GM12878 (cell line): ENCODE results near the gene HNRNPF. TPM values are rescaled to one million over a fixed set of nuclear protein-coding genes. Genes with fewer than 3 reads are reported as not detected.
A peak's percentile ranks its signal among the peaks of the same experiment; 100 is the strongest.

Experiments
- ATF7 ChIP-seq: fragments of 450-650 bp; IDR thresholded peaks from 2 replicates; pipeline ENCODE4 v1.6.1; 2016; ENCODE audit warnings: low read depth, mild to moderate bottlenecking
- GATAD2B ChIP-seq: fragments of 450-650 bp; conservative IDR thresholded peaks from 2 replicates; pipeline ENCODE4 v1.6.1; 2017; ENCODE audit warnings: low read depth, mild to moderate bottlenecking, moderate library complexity
- HDAC2 ChIP-seq: fragments of 200-600 bp; sonication (generic); IDR thresholded peaks from 2 replicates; pipeline ENCODE4 v1.6.1; 2017
- KAT2A ChIP-seq: conservative IDR thresholded peaks from 2 replicates; pipeline ENCODE4 v1.6.1; 2011; ENCODE audit warnings: low read depth, low read length; ENCODE audit not compliant: control insufficient read depth
- KLF5 ChIP-seq: fragments of 450-650 bp; IDR thresholded peaks from 2 replicates; pipeline ENCODE4 v1.6.1; 2014; ENCODE audit warnings: mild to moderate bottlenecking; ENCODE audit not compliant: partially characterized antibody
- MEF2A ChIP-seq: IDR thresholded peaks from 2 replicates; pipeline ENCODE4 v1.6.1; 2011; ENCODE audit warnings: low read depth, mild to moderate bottlenecking, low read length, moderate library complexity; ENCODE audit not compliant: insufficient read depth
- MTA2 ChIP-seq: fragments of 450-650 bp; IDR thresholded peaks from 2 replicates; pipeline ENCODE4 v1.6.1; 2016; ENCODE audit warnings: low read depth, mild to moderate bottlenecking, moderate library complexity
- MXI1 ChIP-seq: fragments of 150-350 bp; IDR thresholded peaks from 2 replicates; pipeline ENCODE4 v1.6.1; 2011; ENCODE audit warnings: low read depth, mild to moderate bottlenecking, inconsistent platforms, low read length, improper control_type of control experiment
- POU2F2 ChIP-seq: IDR thresholded peaks from 3 replicates; pipeline ENCODE4 v1.6.1; 2011; ENCODE audit warnings: low read depth, mild to moderate bottlenecking, low read length, borderline replicate concordance
- RB1 ChIP-seq: fragments of 450-650 bp; formaldehyde crosslinking; IDR thresholded peaks from 2 replicates; pipeline ENCODE4 v1.6.1; 2017; ENCODE audit warnings: mild to moderate bottlenecking, borderline replicate concordance
- SIX5 ChIP-seq: IDR thresholded peaks from 2 replicates; pipeline ENCODE4 v1.6.1; 2011; ENCODE audit warnings: mild to moderate bottlenecking, low read depth, low read length, moderate library complexity; ENCODE audit not compliant: severe bottlenecking
- SMC3 ChIP-seq: IDR thresholded peaks from 2 replicates; pipeline ENCODE4 v1.6.1; 2011; ENCODE audit warnings: low read length, improper control_type of control experiment, borderline replicate concordance
- SREBF1 ChIP-seq: IDR thresholded peaks from 2 replicates; pipeline ENCODE4 v1.6.1; 2012; ENCODE audit warnings: mild to moderate bottlenecking, low read length
- TAF1 ChIP-seq: IDR thresholded peaks from 2 replicates; pipeline ENCODE4 v1.6.1; 2011; ENCODE audit warnings: mild to moderate bottlenecking, low read depth, low read length, borderline replicate concordance
- TBL1XR1 ChIP-seq: IDR thresholded peaks from 2 replicates; pipeline ENCODE4 v1.6.1; 2012; ENCODE audit warnings: low read depth, low read length, improper control_type of control experiment
- ZZZ3 ChIP-seq: IDR thresholded peaks from 2 replicates; pipeline ENCODE4 v1.6.1; 2011; ENCODE audit warnings: low read depth; ENCODE audit not compliant: control insufficient read depth, insufficient read length
- polyA plus RNA-seq, 11 experiments: library from polyadenylated mRNA; depleted of rRNA in 4 of 11; unstranded in 6 of 11; stranded (reverse) in 5 of 11; fragments of >200 nt; fragmentation: Nextera tagmentation in 4 of 11; fragmentation: Illumina TruSeq in 1 of 11; extraction: Ambion mirVana in 4 of 11; extraction: Trizol in 1 of 11; gene quantifications; 1 replicate in 1 of 11; 2 replicates in 10 of 11; pipeline versions ENCODE4 v1.2.1 to v1.2.3, GENCODE V29; 2011 to 2016; ENCODE audit warnings: inconsistent platforms in 2 of 11, missing spikeins in 2 of 11, low read depth in 1 of 11
- total RNA-seq, 4 experiments: library from RNA; depleted of rRNA in 3 of 4; stranded (reverse); fragments of >200 nt in 3 of 4; fragmentation: Illumina TruSeq in 1 of 4; extraction: Trizol in 1 of 4; gene quantifications; 2 replicates each; pipeline versions ENCODE4 v1.2.1 to v1.2.3, GENCODE V29; 2013 to 2021
- TF ChIP-seq, protein P1 (sequence below): fragments of 450-650 bp; IDR thresholded peaks from 2 replicates; pipeline ENCODE4 v1.6.1; 2018; ENCODE audit warnings: borderline replicate concordance, mild to moderate bottlenecking; ENCODE audit not compliant: partially characterized antibody
- TF ChIP-seq, protein P2 (sequence below), 3 experiments: IDR thresholded peaks in 2 of 3; conservative IDR thresholded peaks in 1 of 3; 2 replicates each; pipeline ENCODE4 v1.5.1; 2011; ENCODE audit warnings: low read depth in 3 of 3, low read length in 3 of 3, mild to moderate bottlenecking in 3 of 3, control low read depth in 2 of 3, moderate library complexity in 2 of 3, inconsistent platforms in 1 of 3, mixed read lengths in 1 of 3; ENCODE audit not compliant: control insufficient read depth in 2 of 3, insufficient read depth in 1 of 3; ENCODE audit errors: extremely low read depth in 1 of 3
- TF ChIP-seq, protein P3 (sequence below): fragments of 450-650 bp; IDR thresholded peaks from 2 replicates; pipeline ENCODE4 v1.6.1; 2017; ENCODE audit warnings: mild to moderate bottlenecking, moderate library complexity
- TF ChIP-seq, protein P4 (sequence below): fragments of 450-650 bp; conservative IDR thresholded peaks from 2 replicates; pipeline ENCODE4 v1.6.1; 2017; ENCODE audit warnings: mild to moderate bottlenecking, moderate library complexity

HNRNPF gene
- total and polyA plus RNA-seq, 10 of the 15 experiments (the other 5 are each of a cell fraction or from before 2014, with no cell fraction given): 156 to 373 (median 293) TPM

DNA sequence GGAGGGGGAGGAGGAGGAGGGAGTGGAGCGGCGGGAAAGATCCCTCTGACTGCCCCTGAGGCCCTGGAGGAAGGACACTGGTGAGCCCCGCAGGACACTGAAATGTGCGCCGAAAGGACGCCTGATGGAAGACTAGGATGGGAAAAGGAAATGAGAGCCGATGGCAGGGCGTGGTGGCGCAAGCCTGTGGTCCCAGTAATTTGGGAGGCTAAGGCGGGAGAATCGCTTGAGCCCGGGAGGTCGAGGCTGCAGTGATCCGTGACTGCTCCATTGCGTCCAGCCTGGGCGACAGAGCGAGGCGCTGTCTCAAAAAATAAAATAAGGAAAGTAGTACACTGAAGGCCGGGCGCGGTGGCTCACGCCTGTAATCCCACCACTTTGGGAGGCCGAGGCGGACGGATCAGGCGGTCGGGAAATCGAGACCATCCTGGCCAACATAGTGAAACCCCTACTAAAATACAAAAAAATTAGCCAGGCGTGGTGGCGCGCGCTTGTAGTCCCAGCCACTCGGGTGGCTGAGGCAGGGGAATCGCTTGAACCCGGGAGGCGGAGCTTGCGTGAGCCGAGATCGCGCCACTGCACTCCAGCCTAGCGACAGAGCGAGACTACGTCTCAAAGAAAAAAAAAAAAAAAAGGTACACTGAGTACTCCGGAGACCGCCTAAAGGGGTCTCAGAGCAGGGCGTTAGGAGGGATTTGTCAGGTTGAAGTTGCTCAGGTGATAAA, 561 bp upstream of the HNRNPF start (continued):
- TF ChIP-seq, protein P1, sequence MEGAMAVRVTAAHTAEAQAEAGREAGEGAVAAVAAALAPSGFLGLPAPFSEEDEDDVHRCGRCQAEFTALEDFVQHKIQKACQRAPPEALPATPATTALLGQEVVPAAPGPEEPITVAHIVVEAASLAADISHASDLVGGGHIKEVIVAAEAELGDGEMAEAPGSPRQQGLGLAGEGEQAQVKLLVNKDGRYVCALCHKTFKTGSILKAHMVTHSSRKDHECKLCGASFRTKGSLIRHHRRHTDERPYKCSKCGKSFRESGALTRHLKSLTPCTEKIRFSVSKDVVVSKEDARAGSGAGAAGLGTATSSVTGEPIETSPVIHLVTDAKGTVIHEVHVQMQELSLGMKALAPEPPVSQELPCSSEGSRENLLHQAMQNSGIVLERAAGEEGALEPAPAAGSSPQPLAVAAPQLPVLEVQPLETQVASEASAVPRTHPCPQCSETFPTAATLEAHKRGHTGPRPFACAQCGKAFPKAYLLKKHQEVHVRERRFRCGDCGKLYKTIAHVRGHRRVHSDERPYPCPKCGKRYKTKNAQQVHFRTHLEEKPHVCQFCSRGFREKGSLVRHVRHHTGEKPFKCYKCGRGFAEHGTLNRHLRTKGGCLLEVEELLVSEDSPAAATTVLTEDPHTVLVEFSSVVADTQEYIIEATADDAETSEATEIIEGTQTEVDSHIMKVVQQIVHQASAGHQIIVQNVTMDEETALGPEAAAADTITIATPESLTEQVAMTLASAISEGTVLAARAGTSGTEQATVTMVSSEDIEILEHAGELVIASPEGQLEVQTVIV: no peak
- TF ChIP-seq KAT2A (no peak), ATF7 (no peak), MEF2A (no peak), HDAC2 (no peak), SREBF1 (no peak), TBL1XR1 (no peak), SIX5 (no peak), RB1 (peak; percentile 76; the same call in 1 of the 2 replicates), MTA2 (no peak), MXI1 (no peak), SMC3 (no peak), POU2F2 (no peak), TAF1 (no peak), ZZZ3 (no peak), GATAD2B (peak; percentile 56), KLF5 (peak; percentile 59)
- TF ChIP-seq, protein P2, sequence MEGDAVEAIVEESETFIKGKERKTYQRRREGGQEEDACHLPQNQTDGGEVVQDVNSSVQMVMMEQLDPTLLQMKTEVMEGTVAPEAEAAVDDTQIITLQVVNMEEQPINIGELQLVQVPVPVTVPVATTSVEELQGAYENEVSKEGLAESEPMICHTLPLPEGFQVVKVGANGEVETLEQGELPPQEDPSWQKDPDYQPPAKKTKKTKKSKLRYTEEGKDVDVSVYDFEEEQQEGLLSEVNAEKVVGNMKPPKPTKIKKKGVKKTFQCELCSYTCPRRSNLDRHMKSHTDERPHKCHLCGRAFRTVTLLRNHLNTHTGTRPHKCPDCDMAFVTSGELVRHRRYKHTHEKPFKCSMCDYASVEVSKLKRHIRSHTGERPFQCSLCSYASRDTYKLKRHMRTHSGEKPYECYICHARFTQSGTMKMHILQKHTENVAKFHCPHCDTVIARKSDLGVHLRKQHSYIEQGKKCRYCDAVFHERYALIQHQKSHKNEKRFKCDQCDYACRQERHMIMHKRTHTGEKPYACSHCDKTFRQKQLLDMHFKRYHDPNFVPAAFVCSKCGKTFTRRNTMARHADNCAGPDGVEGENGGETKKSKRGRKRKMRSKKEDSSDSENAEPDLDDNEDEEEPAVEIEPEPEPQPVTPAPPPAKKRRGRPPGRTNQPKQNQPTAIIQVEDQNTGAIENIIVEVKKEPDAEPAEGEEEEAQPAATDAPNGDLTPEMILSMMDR (IDR thresholded peaks at IDR 0.05 in 2 of 3, conservative IDR thresholded peaks at IDR 0.05 in 1 of 3; ENCODE audit: control insufficient read depth in 2 of 3, extremely low read depth in 1 of 3, insufficient read depth in 1 of 3, low read depth in 3 of 3, low read length in 3 of 3): 0 out of 6 replicates have a peak, but pooled peaks of 1 of the 3 experiments have one; percentile 0
- TF ChIP-seq, protein P3, sequence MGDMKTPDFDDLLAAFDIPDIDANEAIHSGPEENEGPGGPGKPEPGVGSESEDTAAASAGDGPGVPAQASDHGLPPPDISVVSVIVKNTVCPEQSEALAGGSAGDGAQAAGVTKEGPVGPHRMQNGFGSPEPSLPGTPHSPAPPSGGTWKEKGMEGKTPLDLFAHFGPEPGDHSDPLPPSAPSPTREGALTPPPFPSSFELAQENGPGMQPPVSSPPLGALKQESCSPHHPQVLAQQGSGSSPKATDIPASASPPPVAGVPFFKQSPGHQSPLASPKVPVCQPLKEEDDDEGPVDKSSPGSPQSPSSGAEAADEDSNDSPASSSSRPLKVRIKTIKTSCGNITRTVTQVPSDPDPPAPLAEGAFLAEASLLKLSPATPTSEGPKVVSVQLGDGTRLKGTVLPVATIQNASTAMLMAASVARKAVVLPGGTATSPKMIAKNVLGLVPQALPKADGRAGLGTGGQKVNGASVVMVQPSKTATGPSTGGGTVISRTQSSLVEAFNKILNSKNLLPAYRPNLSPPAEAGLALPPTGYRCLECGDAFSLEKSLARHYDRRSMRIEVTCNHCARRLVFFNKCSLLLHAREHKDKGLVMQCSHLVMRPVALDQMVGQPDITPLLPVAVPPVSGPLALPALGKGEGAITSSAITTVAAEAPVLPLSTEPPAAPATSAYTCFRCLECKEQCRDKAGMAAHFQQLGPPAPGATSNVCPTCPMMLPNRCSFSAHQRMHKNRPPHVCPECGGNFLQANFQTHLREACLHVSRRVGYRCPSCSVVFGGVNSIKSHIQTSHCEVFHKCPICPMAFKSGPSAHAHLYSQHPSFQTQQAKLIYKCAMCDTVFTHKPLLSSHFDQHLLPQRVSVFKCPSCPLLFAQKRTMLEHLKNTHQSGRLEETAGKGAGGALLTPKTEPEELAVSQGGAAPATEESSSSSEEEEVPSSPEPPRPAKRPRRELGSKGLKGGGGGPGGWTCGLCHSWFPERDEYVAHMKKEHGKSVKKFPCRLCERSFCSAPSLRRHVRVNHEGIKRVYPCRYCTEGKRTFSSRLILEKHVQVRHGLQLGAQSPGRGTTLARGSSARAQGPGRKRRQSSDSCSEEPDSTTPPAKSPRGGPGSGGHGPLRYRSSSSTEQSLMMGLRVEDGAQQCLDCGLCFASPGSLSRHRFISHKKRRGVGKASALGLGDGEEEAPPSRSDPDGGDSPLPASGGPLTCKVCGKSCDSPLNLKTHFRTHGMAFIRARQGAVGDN: peak; percentile 21; the same call in 1 of the 2 replicates
- TF ChIP-seq, protein P4, sequence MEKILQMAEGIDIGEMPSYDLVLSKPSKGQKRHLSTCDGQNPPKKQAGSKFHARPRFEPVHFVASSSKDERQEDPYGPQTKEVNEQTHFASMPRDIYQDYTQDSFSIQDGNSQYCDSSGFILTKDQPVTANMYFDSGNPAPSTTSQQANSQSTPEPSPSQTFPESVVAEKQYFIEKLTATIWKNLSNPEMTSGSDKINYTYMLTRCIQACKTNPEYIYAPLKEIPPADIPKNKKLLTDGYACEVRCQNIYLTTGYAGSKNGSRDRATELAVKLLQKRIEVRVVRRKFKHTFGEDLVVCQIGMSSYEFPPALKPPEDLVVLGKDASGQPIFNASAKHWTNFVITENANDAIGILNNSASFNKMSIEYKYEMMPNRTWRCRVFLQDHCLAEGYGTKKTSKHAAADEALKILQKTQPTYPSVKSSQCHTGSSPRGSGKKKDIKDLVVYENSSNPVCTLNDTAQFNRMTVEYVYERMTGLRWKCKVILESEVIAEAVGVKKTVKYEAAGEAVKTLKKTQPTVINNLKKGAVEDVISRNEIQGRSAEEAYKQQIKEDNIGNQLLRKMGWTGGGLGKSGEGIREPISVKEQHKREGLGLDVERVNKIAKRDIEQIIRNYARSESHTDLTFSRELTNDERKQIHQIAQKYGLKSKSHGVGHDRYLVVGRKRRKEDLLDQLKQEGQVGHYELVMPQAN: no peak; the same call in 1 of the 2 replicates
